Neural crest cell (in vitro differentiated cells): ENCODE measurements around the gene LIPT2. TPM values are rescaled to one million over a fixed set of nuclear protein-coding genes. Genes with fewer than 3 reads are reported as not detected.

Experiments
- DNase-seq: peaks from one replicate; pipeline ENCODE4 v3.0.0; 2021; ENCODE audit warnings: low read depth, mixed read lengths, low spot score
- H3K27ac Mint-ChIP-seq: one replicate; pipeline ENCODE4 v1.8.0; 2021; ENCODE audit warnings: mild to moderate bottlenecking, mixed read lengths; ENCODE audit not compliant: unreplicated experiment
- H3K27me3 Mint-ChIP-seq: 2 replicates; pipeline ENCODE4 v1.8.0; 2021; ENCODE audit warnings: low read depth, mild to moderate bottlenecking, mixed read lengths
- H3K36me3 Mint-ChIP-seq: 2 replicates; pipeline ENCODE4 v1.8.0; 2021; ENCODE audit warnings: low read depth, mild to moderate bottlenecking, mixed read lengths
- H3K4me1 Mint-ChIP-seq: 2 replicates; pipeline ENCODE4 v1.8.0; 2021; ENCODE audit warnings: mixed read lengths
- H3K4me3 Mint-ChIP-seq: one replicate; pipeline ENCODE4 v1.8.0; 2021; ENCODE audit warnings: mild to moderate bottlenecking, mixed read lengths
- H3K9me3 Mint-ChIP-seq: 2 replicates; pipeline ENCODE4 v1.8.0; 2021; ENCODE audit warnings: mixed read lengths
- CTCF ChIP-seq: fragments of 200-600 bp; sonication (generic); conservative IDR thresholded peaks from 2 replicates; pipeline ENCODE4 v1.5.0; 2021; ENCODE audit warnings: antibody characterized with exemption, mild to moderate bottlenecking
- total RNA-seq: library from RNA; stranded (reverse); gene quantifications from 2 replicates; pipeline ENCODE4 v1.2.1, GENCODE V29; 2021

Gene LIPT2
- total RNA-seq, 1 donor from 2014 or later = 8.6 TPM

GRCh38 chr11:74449369-74449931 lies 44.1 kb downstream of the LIPT2 start:
- no peaks in the 10 kb centered on the region for H3K9me3 Mint-ChIP-seq
- no peak overlapping the region for H3K4me3 Mint-ChIP-seq
- H3K27me3 Mint-ChIP-seq = peaks cover 10% of the 10 kb centered on the region
- no peaks in the 10 kb centered on the region for H3K36me3 Mint-ChIP-seq
- peak; percentile 83 for TF ChIP-seq CTCF
- peak; percentile 26 for DNase-seq
- no peaks in the 10 kb centered on the region for H3K4me1 Mint-ChIP-seq
- H3K27ac Mint-ChIP-seq = no peak overlapping the region

GRCh38 chr11:74447720-74448119 lies 45.8 kb downstream of the LIPT2 start:
- peaks cover 10% of the 10 kb centered on the region for H3K27me3 Mint-ChIP-seq
- no peak for TF ChIP-seq CTCF
- H3K36me3 Mint-ChIP-seq = no peaks in the 10 kb centered on the region
- H3K27ac Mint-ChIP-seq = no peak overlapping the region
- H3K4me3 Mint-ChIP-seq = no peak overlapping the region
- DNase-seq = no peak
- H3K4me1 Mint-ChIP-seq = no peaks in the 10 kb centered on the region
- H3K9me3 Mint-ChIP-seq = no peaks in the 10 kb centered on the region

- DNase-seq = no peak
- peaks cover 4% of the 10 kb centered on the region for H3K27me3 Mint-ChIP-seq
- TF ChIP-seq CTCF = no peak
- no peaks in the 10 kb centered on the region for H3K36me3 Mint-ChIP-seq
- no peaks in the 10 kb centered on the region for H3K4me1 Mint-ChIP-seq
- H3K9me3 Mint-ChIP-seq = no peaks in the 10 kb centered on the region
- H3K4me3 Mint-ChIP-seq = no peak overlapping the region
- H3K27ac Mint-ChIP-seq = no peak overlapping the region
Measured at GRCh38 chr11:74446532-74446938, 47.0 kb downstream of the LIPT2 start.

GRCh38 chr11:74444173-74444826 lies 49.2 kb downstream of the LIPT2 start:
- no peak for TF ChIP-seq CTCF
- H3K27ac Mint-ChIP-seq = no peak overlapping the region
- no peak for DNase-seq
- no peaks in the 10 kb centered on the region for H3K4me1 Mint-ChIP-seq
- no peak overlapping the region for H3K4me3 Mint-ChIP-seq
- H3K27me3 Mint-ChIP-seq = no peaks in the 10 kb centered on the region
- no peaks in the 10 kb centered on the region for H3K9me3 Mint-ChIP-seq
- no peaks in the 10 kb centered on the region for H3K36me3 Mint-ChIP-seq

GRCh38 chr11:74443071-74443864 lies 50.3 kb downstream of the LIPT2 start:
- no peak for DNase-seq
- Mint-ChIP-seq H3K9me3 (no peaks in the 10 kb centered on the region), H3K4me3 (no peak overlapping the region), H3K36me3 (no peaks in the 10 kb centered on the region), H3K4me1 (no peaks in the 10 kb centered on the region), H3K27me3 (no peaks in the 10 kb centered on the region), H3K27ac (no peak overlapping the region)
- no peak for TF ChIP-seq CTCF
